MM.1S (cell line): Measurements from ENCODE around the gene ENHO.
"Not testable (repeated sequence)": the region's sequence is repeated elsewhere in the genome, so short reads cannot be mapped to it uniquely, and the experiment has no call there.

Experiments used
- DNase-seq: peaks from one replicate; pipeline ENCODE4 v3.0.0-alpha.2; 2015
- H2AFZ ChIP-seq: fragments of 300-600 bp; sonication (generic); 2 replicates; pipeline ENCODE4 v1.6.0; 2016; ENCODE audit warnings: antibody characterized with exemption, low read length
- H3F3A ChIP-seq: fragments of 300-600 bp; sonication (generic); 2 replicates; pipeline ENCODE4 v1.6.1; 2016; ENCODE audit warnings: mild to moderate bottlenecking, antibody characterized with exemption, low read length, moderate library complexity, mixed read lengths; ENCODE audit not compliant: insufficient read depth
- H3K27ac ChIP-seq: fragments of 300-600 bp; sonication (generic); 2 replicates; pipeline ENCODE4 v1.5.1; 2016; ENCODE audit warnings: mild to moderate bottlenecking, low read length
- H3K27me3 ChIP-seq: fragments of 300-600 bp; sonication (generic); replicated peaks from 2 replicates; pipeline ENCODE4 v1.6.0; 2016; ENCODE audit warnings: low read length; ENCODE audit not compliant: insufficient read depth
- H3K36me3 ChIP-seq: fragments of 300-600 bp; sonication (generic); replicated peaks from 2 replicates; pipeline ENCODE4 v1.6.1; 2016; ENCODE audit warnings: mild to moderate bottlenecking, low read length, mixed read lengths; ENCODE audit not compliant: insufficient read depth
- H3K4me1 ChIP-seq: fragments of 300-600 bp; sonication (generic); 2 replicates; pipeline ENCODE4 v1.6.1; 2016; ENCODE audit warnings: low read length, mixed read lengths
- H3K4me2 ChIP-seq: fragments of 300-600 bp; sonication (generic); 2 replicates; pipeline ENCODE4 v1.6.0; 2016; ENCODE audit warnings: low read depth, low read length
- H3K4me3 ChIP-seq: fragments of 300-600 bp; sonication (generic); 2 replicates; pipeline ENCODE4 v1.5.1; 2016; ENCODE audit warnings: low read length, mixed read lengths
- H3K79me2 ChIP-seq: fragments of 300-600 bp; sonication (generic); 2 replicates; pipeline ENCODE4 v1.6.1; 2016; ENCODE audit warnings: mixed run types, low read length, mixed read lengths
- H3K9ac ChIP-seq: fragments of 300-600 bp; sonication (generic); 2 replicates; pipeline ENCODE4 v1.6.1; 2016; ENCODE audit warnings: low read length, mixed read lengths
- H3K9me2 ChIP-seq: fragments of 300-600 bp; sonication (generic); replicated peaks from 2 replicates; pipeline ENCODE4 v1.6.1; 2016; ENCODE audit warnings: mild to moderate bottlenecking, low read length, mixed read lengths; ENCODE audit not compliant: insufficient read depth
- H3K9me3 ChIP-seq: fragments of 300-600 bp; sonication (generic); replicated peaks from 2 replicates; pipeline ENCODE4 v1.6.1; 2016; ENCODE audit warnings: mild to moderate bottlenecking, low read length, mixed read lengths; ENCODE audit not compliant: insufficient read depth
- H4K20me1 ChIP-seq: fragments of 300-600 bp; sonication (generic); 2 replicates; pipeline ENCODE4 v1.6.1; 2016; ENCODE audit warnings: mild to moderate bottlenecking, low read length, moderate library complexity, mixed read lengths; ENCODE audit not compliant: insufficient read depth
- CTCF ChIP-seq: fragments of 300-600 bp; sonication (generic); IDR thresholded peaks from 2 replicates; pipeline ENCODE4 v1.5.1; 2016; ENCODE audit warnings: antibody characterized with exemption, low read length, mixed read lengths
- EZH2 ChIP-seq: fragments of 300-600 bp; sonication (generic); optimal IDR thresholded peaks from 2 replicates; pipeline ENCODE3; 2017; ENCODE audit warnings: low read depth, mild to moderate bottlenecking, antibody characterized with exemption, low read length, mixed read lengths
- EZH2phosphoT487 ChIP-seq: fragments of 300-600 bp; sonication (generic); IDR thresholded peaks from 2 replicates; pipeline ENCODE4 v1.6.1; 2018; ENCODE audit warnings: antibody characterized with exemption, low read length

ENHO gene

DNA sequence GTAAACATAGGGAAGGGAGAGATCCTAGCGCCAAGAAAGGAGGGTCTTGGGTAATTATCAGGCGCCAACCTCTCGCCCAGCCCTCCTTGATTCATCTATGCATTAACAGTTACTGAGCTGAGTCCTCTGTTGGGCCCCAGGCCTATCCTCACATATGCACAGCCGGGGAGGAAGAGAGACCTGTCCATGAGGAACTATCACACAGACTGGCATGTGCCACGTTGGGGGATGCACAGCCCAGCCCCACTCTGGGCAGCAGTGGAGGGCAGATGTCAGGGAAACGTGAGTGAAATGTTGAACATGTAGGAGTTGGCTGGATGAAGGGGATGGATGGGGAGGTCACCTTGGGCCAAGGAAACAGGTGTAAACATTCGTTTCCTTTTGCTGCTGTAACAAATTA is 18.8 kb upstream of the ENHO start:
- no peak for DNase-seq
- Histone ChIP-seq H3K9ac (no peak overlapping the region), H4K20me1 (no peaks in the 10 kb centered on the region), H2AFZ (no peak overlapping the region), H3K4me1 (no peaks in the 10 kb centered on the region), H3K27me3 (peaks cover 3% of the 10 kb centered on the region; the same call in 1 of the 2 replicates), H3K9me2 (no peaks in the 10 kb centered on the region), H3K27ac (no peak overlapping the region), H3K4me2 (no peak overlapping the region), H3K9me3 (no peaks in the 10 kb centered on the region), H3F3A (no peaks in the 10 kb centered on the region), H3K79me2 (no peaks in the 10 kb centered on the region), H3K36me3 (no peaks in the 10 kb centered on the region), H3K4me3 (no peak overlapping the region)
- TF ChIP-seq EZH2, result no peak
- no peak for TF ChIP-seq EZH2phosphoT487
- TF ChIP-seq CTCF, result no peak

- no peak for TF ChIP-seq EZH2
- TF ChIP-seq EZH2phosphoT487, result no peak
- no peak for TF ChIP-seq CTCF
- Histone ChIP-seq H2AFZ (no peak overlapping the region), H3K27me3 (0 out of 2 replicates have a peak, but pooled peaks cover 3% of the 10 kb centered on the region), H3K9ac (no peak overlapping the region), H3K79me2 (no peaks in the 10 kb centered on the region), H3K4me1 (no peaks in the 10 kb centered on the region), H3K9me3 (no peaks in the 10 kb centered on the region), H3K4me2 (no peak overlapping the region), H4K20me1 (no peaks in the 10 kb centered on the region), H3F3A (no peaks in the 10 kb centered on the region), H3K4me3 (no peak overlapping the region), H3K27ac (no peak overlapping the region), H3K9me2 (no peaks in the 10 kb centered on the region), H3K36me3 (no peaks in the 10 kb centered on the region)
- DNase-seq, result no peak
Observed at GRCh38 chr9:34540827-34541226, 18.0 kb upstream of the ENHO start.

DNA sequence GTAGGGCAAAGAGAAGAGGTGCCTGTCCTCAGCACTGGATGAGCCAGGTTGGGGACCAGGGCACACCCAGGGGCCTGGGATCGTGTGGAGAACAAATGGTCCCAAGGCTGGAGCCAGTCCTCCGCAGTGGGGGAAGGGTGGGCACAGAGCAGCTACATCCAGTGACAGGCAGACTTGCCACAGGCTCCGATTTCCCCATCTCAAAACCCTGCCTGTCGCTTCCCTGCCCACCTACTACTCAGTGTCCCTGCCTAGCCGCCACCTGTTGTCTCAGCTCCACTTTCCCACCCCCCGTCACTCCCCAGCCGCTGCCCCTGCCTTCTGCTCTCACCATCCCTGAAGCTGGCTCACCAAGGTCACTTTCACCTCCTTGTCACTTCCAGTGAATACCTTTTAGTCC is 13.9 kb upstream of the ENHO start:
- no peak overlapping the region for H3K4me2 ChIP-seq
- no peak overlapping the region for H3K9ac ChIP-seq
- H3K27ac ChIP-seq, result no peak overlapping the region
- no peak for TF ChIP-seq EZH2phosphoT487
- TF ChIP-seq CTCF, result no peak
- no peak for TF ChIP-seq EZH2
- H3K4me3 ChIP-seq, result no peak overlapping the region
- H3K36me3 ChIP-seq, result no peaks in the 10 kb centered on the region
- no peak overlapping the region for H2AFZ ChIP-seq
- no peaks in the 10 kb centered on the region for H3K79me2 ChIP-seq
- no peaks in the 10 kb centered on the region for H4K20me1 ChIP-seq
- H3K27me3 ChIP-seq, result peaks cover 10% of the 10 kb centered on the region; the same call in 1 of the 2 replicates
- H3K9me3 ChIP-seq, result no peaks in the 10 kb centered on the region
- no peaks in the 10 kb centered on the region for H3F3A ChIP-seq
- H3K4me1 ChIP-seq, result no peaks in the 10 kb centered on the region
- H3K9me2 ChIP-seq, result no peaks in the 10 kb centered on the region
- no peak for DNase-seq

- H3K4me3 ChIP-seq, H3K79me2 ChIP-seq: not testable (repeated sequence)
Observed at GRCh38 chr9:34532041-34532440, 9.3 kb upstream of the ENHO start.

More at GRCh38 chr9:34532041-34532440, 9.3 kb upstream of the ENHO start:
- not testable (repeated sequence) for H3K9me2 ChIP-seq, H3K27ac ChIP-seq, H3K9me3 ChIP-seq, H2AFZ ChIP-seq, H3K36me3 ChIP-seq, H4K20me1 ChIP-seq, H3F3A ChIP-seq, H3K27me3 ChIP-seq, H3K9ac ChIP-seq, H3K4me1 ChIP-seq, H3K4me2 ChIP-seq, DNase-seq
